Right lobe of liver (tissue), 6 donors: ENCODE data around the gene NEURL1. TPM values are rescaled to one million over a fixed set of nuclear protein-coding genes. Genes with fewer than 3 reads are reported as not detected.

ENCODE experiments used
- ATAC-seq, 4 donors: fragments of 200-7000 bp; cut with Tn5 transposase; one replicate each; pipeline ENCODE4 v1.9.1; 2020; ENCODE audit warnings: mild to moderate bottlenecking in 4 of 4, moderate library complexity in 4 of 4
- DNase-seq, 3 donors: peaks; one replicate each; pipeline ENCODE4 v3.0.0-alpha.2; 2020
- H3K27ac ChIP-seq, 3 donors: fragments of 200-600 bp; one replicate each; pipeline ENCODE4 v1.8.0; 2022
- H3K27me3 ChIP-seq, 2 donors: fragments of 200-600 bp; one replicate each; pipeline ENCODE4 v1.8.0; 2022
- H3K36me3 ChIP-seq, 4 donors: fragments of 200-600 bp; sonication (generic) in 1 of 4; one replicate each; pipeline versions ENCODE4 v1.5.1 to v1.8.0; 2017 to 2022; ENCODE audit warnings: control low read depth in 1 of 4
- H3K4me1 ChIP-seq, 4 donors: fragments of 200-600 bp; sonication (generic) in 1 of 4; one replicate each; pipeline versions ENCODE4 v1.5.1 to v1.8.0; 2017 to 2022; ENCODE audit warnings: control low read depth in 1 of 4
- H3K4me3 ChIP-seq, 3 donors: fragments of 200-600 bp; one replicate each; pipeline ENCODE4 v1.8.0; 2022
- H3K9me3 ChIP-seq, 4 donors: fragments of 200-600 bp; sonication (generic) in 1 of 4; one replicate each; pipeline versions ENCODE4 v1.5.1 to v1.8.0; 2017 to 2022; ENCODE audit warnings: control low read depth in 1 of 4
- CTCF ChIP-seq, 4 donors: fragments of 200-600 bp in 3 of 4; fragments of 450-650 bp in 1 of 4; IDR thresholded peaks; one replicate each; pipeline versions ENCODE4 v1.5.1 to v1.8.0; 2016 to 2022; ENCODE audit warnings: antibody characterized with exemption in 4 of 4, mild to moderate bottlenecking in 2 of 4
- POLR2A ChIP-seq: fragments of 450-650 bp; IDR thresholded peaks from one replicate; pipeline ENCODE4 v1.6.1; 2017; ENCODE audit warnings: antibody characterized with exemption, mild to moderate bottlenecking
- WGBS: methylation state at CpG from one replicate; pipeline ENCODE4 v1.1.6; 2018; ENCODE audit warnings: low coverage, low lambda C conversion rate; ENCODE audit not compliant: insufficient coverage; ENCODE audit errors: missing lambda C conversion rate; 5-methylcytosine and 5-hydroxymethylcytosine counted together
- intact Hi-C, 2 donors: fragments of 100-400 bp; cut with DNase I; formaldehyde crosslinking; loops; one replicate each; pipeline versions ENCODE4 v1.11.2 to v1.14.1; 2022
- total RNA-seq, 6 experiments: library from RNA; depleted of rRNA in 2 of 6; stranded (reverse); fragments of >200 nt in 2 of 6; fragmentation: NEBNext Ultra II Directional in 3 of 6; extraction: Animal tissue kit (Norgen Biotek cat#: 25700) in 3 of 6; gene quantifications; one replicate each; pipeline versions ENCODE4 v1.1.0 to v1.2.4, GENCODE V29; 2016 to 2023
- donor health status: DM: no; HTN: yes; CAD: no.
- donor health status: DM: no; HTN: no; CAD: no.
- donor health status: DM: no; HTN: no; CAD: no.
- donor health status: DM: no; HTN: yes; CAD: no.
- donor health status: DM: no; HTN: yes; CAD: no.

Gene NEURL1
- total RNA-seq, 6 experiments from 2014 or later = 0.10 to 1.6 (median 0.83) TPM; not detected in 1

- H3K9me3 ChIP-seq = no peaks in the 10 kb centered on the region
- no peak for TF ChIP-seq POLR2A
- no peak for TF ChIP-seq CTCF (IDR thresholded peaks at IDR 0.05)
- no peaks in the 10 kb centered on the region for H3K36me3 ChIP-seq
- WGBS = 86% methylated on average over 5 of the region's 8 CpGs
- intact Hi-C loops = no loop called here
- H3K27ac ChIP-seq = no peak overlapping the region
- no peak overlapping the region for H3K4me3 ChIP-seq
- DNase-seq (no peak), ATAC-seq (no peak)
- H3K27me3 ChIP-seq = no peaks in the 10 kb centered on the region
- H3K4me1 ChIP-seq = peaks cover 0 to 4% (median 0%) of the 10 kb centered on the region in 4 donors
Measured at GRCh38 chr10:103553743-103554487, 60.4 kb downstream of the NEURL1 start.

- H3K36me3 ChIP-seq = no peaks in the 10 kb centered on the region
- TF ChIP-seq CTCF (IDR thresholded peaks at IDR 0.05) (no peak), POLR2A (no peak)
- H3K4me3 ChIP-seq = peak overlapping the region; percentile 34 to 40 (median 37)
- H3K4me1 ChIP-seq = no peaks in the 10 kb centered on the region
- ATAC-seq = peak; percentile 62 to 77 (median 65)
- no peaks in the 10 kb centered on the region for H3K27me3 ChIP-seq
- DNase-seq = peak in 2 of 3 donors; percentile 62 to 70
- no peak overlapping the region for H3K27ac ChIP-seq
- intact Hi-C loops = no loop called here
- 12% methylated on average over 8 of the region's 44 CpGs for WGBS
- H3K9me3 ChIP-seq = no peaks in the 10 kb centered on the region
Measured at GRCh38 chr10:103554488-103555324, 61.2 kb downstream of the NEURL1 start.

- H3K27ac ChIP-seq = no peak overlapping the region
- no peaks in the 10 kb centered on the region for H3K36me3 ChIP-seq
- no peak for TF ChIP-seq CTCF (IDR thresholded peaks at IDR 0.05)
- TF ChIP-seq POLR2A = no peak
- no peaks in the 10 kb centered on the region for H3K9me3 ChIP-seq
- peak overlapping the region; percentile 34 to 40 (median 37) for H3K4me3 ChIP-seq
- H3K4me1 ChIP-seq = no peaks in the 10 kb centered on the region
- no peaks in the 10 kb centered on the region for H3K27me3 ChIP-seq
- intact Hi-C loops = no loop called here
- no CpG with 5 or more reads among the region's 18 CpGs for WGBS
- no peak for DNase-seq
- ATAC-seq = peak in 2 of 4 donors; percentile 2 to 15
Measured at GRCh38 chr10:103555325-103555649, 61.8 kb downstream of the NEURL1 start.

- Histone ChIP-seq H3K27me3 (no peaks in the 10 kb centered on the region), H3K27ac (no peak overlapping the region), H3K9me3 (no peaks in the 10 kb centered on the region), H3K36me3 (no peaks in the 10 kb centered on the region), H3K4me3 (no peak overlapping the region), H3K4me1 (no peaks in the 10 kb centered on the region)
- ATAC-seq (no peak), DNase-seq (peak in 1 of 3 donors; percentile 52)
- TF ChIP-seq CTCF (IDR thresholded peaks at IDR 0.05) = no peak
- TF ChIP-seq POLR2A = no peak
- 46% methylated on average over 2 of the region's 11 CpGs for WGBS
- intact Hi-C loops = no loop called here
Measured at GRCh38 chr10:103555712-103556111, 62.2 kb downstream of the NEURL1 start.
